Fibroblast of gingiva (primary cell): ENCODE measurements around the gene TMC1.
"Not testable (repeated sequence)": the region's sequence is repeated elsewhere in the genome, so short reads cannot be mapped to it uniquely, and the experiment has no call there.

Source experiments
- DNase-seq: peaks from one replicate; pipeline ENCODE4 v3.0.0-alpha.2; 2011; ENCODE audit warnings: low read depth

TMC1 gene

GRCh38 chr9:72521416-72521815, at the start of gene TMC1:
Gene TMC1 (plus strand): TSS chr9:72521608. CDS start chr9:72648649, 127,041 bp downstream.
- not testable (repeated sequence) for DNase-seq

- no peak for DNase-seq
Measured at GRCh38 chr9:72473474-72474261, 47.7 kb upstream of the TMC1 start.

GRCh38 chr9:72474676-72475075, 46.7 kb upstream of the TMC1 start:
- no peak for DNase-seq

- no peak for DNase-seq
Measured at GRCh38 chr9:72476100-72476499, 45.3 kb upstream of the TMC1 start.

- DNase-seq, result no peak
Measured at GRCh38 chr9:72476617-72477437, 44.6 kb upstream of the TMC1 start.

- DNase-seq, result no peak
Measured at GRCh38 chr9:72477930-72478518, 43.4 kb upstream of the TMC1 start.

GRCh38 chr9:72478966-72479365, 42.4 kb upstream of the TMC1 start:
- no peak for DNase-seq

- not testable (repeated sequence) for DNase-seq
Measured at GRCh38 chr9:72480261-72480660, 41.1 kb upstream of the TMC1 start.

GRCh38 chr9:72480921-72481320, 40.5 kb upstream of the TMC1 start:
- no peak for DNase-seq

- DNase-seq, result no peak
Measured at GRCh38 chr9:72485821-72486593, 35.4 kb upstream of the TMC1 start.

- no peak for DNase-seq
Measured at GRCh38 chr9:72486594-72486955, 34.8 kb upstream of the TMC1 start.

GRCh38 chr9:72487665-72488064, 33.7 kb upstream of the TMC1 start:
- DNase-seq, result not testable (repeated sequence)

GRCh38 chr9:72489986-72490385, 31.4 kb upstream of the TMC1 start:
- DNase-seq, result no peak

- DNase-seq, result no peak
Measured at GRCh38 chr9:72491242-72491641, 30.2 kb upstream of the TMC1 start.

GRCh38 chr9:72494051-72494450, 27.4 kb upstream of the TMC1 start:
- no peak for DNase-seq

GRCh38 chr9:72497447-72498046, 23.9 kb upstream of the TMC1 start:
- DNase-seq, result no peak

GRCh38 chr9:72506615-72507014, 14.8 kb upstream of the TMC1 start:
- DNase-seq, result no peak

GRCh38 chr9:72509053-72509452, 12.4 kb upstream of the TMC1 start:
- no peak for DNase-seq

GRCh38 chr9:72509635-72510034, 11.8 kb upstream of the TMC1 start:
- no peak for DNase-seq

GRCh38 chr9:72521011-72521410, 397 bp upstream of the TMC1 start:
- not testable (repeated sequence) for DNase-seq

- peak; percentile 88 for DNase-seq
Measured at GRCh38 chr9:72524820-72525540, 3.6 kb downstream of the TMC1 start.
